PC-3 (cell line): ENCODE results near the gene CCNYL1. TPM values are rescaled to one million over a fixed set of nuclear protein-coding genes. Genes with fewer than 3 reads are reported as not detected.
"Not testable (repeated sequence)": the region's sequence is repeated elsewhere in the genome, so short reads cannot be mapped to it uniquely, and the experiment has no call there.

Experiments
- ATAC-seq: fragments of 200-7000 bp; cut with Tn5 transposase; 2 replicates; pipeline ENCODE4 v1.9.1; 2020; ENCODE audit warnings: mild to moderate bottlenecking, moderate library complexity
- BruUV-seq: library from RNA; stranded (reverse); fragments of 400-500 nt; replicated peaks from 2 replicates; lab custom pipeline; 2021; lab: Mats Ljungman, UMichigan
- CTCF ChIA-PET: fragments of 300-600 bp; sonication (Branson Sonifier 250); formaldehyde crosslinking; loops from one replicate; lab custom pipeline; 2022; ENCODE audit warnings: antibody characterized with exemption; lab: Charles Lee
- POLR2A ChIA-PET: fragments of 300-600 bp; sonication (Branson Sonifier 250); formaldehyde crosslinking; loops from one replicate; lab custom pipeline; 2022; ENCODE audit warnings: antibody characterized with exemption; ENCODE audit not compliant: unreplicated experiment; lab: Charles Lee
- DNase-seq: peaks from one replicate; pipeline ENCODE4 v3.0.0-alpha.2; 2015
- H2AFZ ChIP-seq: fragments of 300-600 bp; sonication (generic); 2 replicates; pipeline ENCODE4 v1.6.0; 2016; ENCODE audit warnings: antibody characterized with exemption, low read length
- H3F3A ChIP-seq: fragments of 300-600 bp; sonication (generic); one replicate; pipeline ENCODE4 v1.6.0; 2017; ENCODE audit warnings: antibody characterized with exemption, low read length, control low read depth, mild to moderate bottlenecking; ENCODE audit not compliant: unreplicated experiment
- H3K27ac ChIP-seq: fragments of 300-600 bp; sonication (generic); 2 replicates; pipeline ENCODE4 v1.5.1; 2016; ENCODE audit warnings: mild to moderate bottlenecking, low read length
- H3K27me3 ChIP-seq: fragments of 300-600 bp; sonication (generic); 2 replicates; pipeline ENCODE4 v1.6.1; 2016; ENCODE audit warnings: low read length, mixed read lengths
- H3K36me3 ChIP-seq: fragments of 300-600 bp; sonication (generic); 2 replicates; pipeline ENCODE4 v1.6.1; 2016; ENCODE audit warnings: low read depth, mixed run types, low read length, mixed read lengths
- H3K4me1 ChIP-seq: fragments of 300-600 bp; sonication (generic); 2 replicates; pipeline ENCODE4 v1.5.1; 2016; ENCODE audit warnings: low read length; ENCODE audit not compliant: insufficient read depth
- H3K4me2 ChIP-seq: fragments of 300-600 bp; sonication (generic); 2 replicates; pipeline ENCODE4 v1.6.0; 2016; ENCODE audit warnings: low read length
- H3K4me3 ChIP-seq: fragments of 300-600 bp; sonication (generic); 2 replicates; pipeline ENCODE4 v1.5.1; 2016; ENCODE audit warnings: mild to moderate bottlenecking, low read length, mixed read lengths
- H3K79me2 ChIP-seq: fragments of 300-600 bp; sonication (generic); 2 replicates; pipeline ENCODE4 v1.6.1; 2017; ENCODE audit warnings: low read length, mixed read lengths
- H3K9ac ChIP-seq: fragments of 300-600 bp; sonication (generic); 2 replicates; pipeline ENCODE4 v1.6.0; 2016; ENCODE audit warnings: mild to moderate bottlenecking, low read length
- H3K9me2 ChIP-seq: fragments of 300-600 bp; sonication (generic); replicated peaks from 2 replicates; pipeline ENCODE4 v1.6.1; 2016; ENCODE audit warnings: mixed run types, low read length, mixed read lengths
- H3K9me3 ChIP-seq: fragments of 300-600 bp; sonication (generic); 2 replicates; pipeline ENCODE4 v1.6.1; 2016; ENCODE audit warnings: low read length, mixed read lengths
- H4K20me1 ChIP-seq: fragments of 300-600 bp; sonication (generic); 2 replicates; pipeline ENCODE4 v1.6.1; 2016; ENCODE audit warnings: low read length, mixed read lengths
- CTCF ChIP-seq: fragments of 300-600 bp; sonication (generic); conservative IDR thresholded peaks from 2 replicates; pipeline ENCODE4 v1.5.1; 2017; ENCODE audit warnings: antibody characterized with exemption, low read depth, mild to moderate bottlenecking, low read length
- EZH2 ChIP-seq: fragments of 300-600 bp; sonication (generic); IDR thresholded peaks from one replicate; pipeline ENCODE4 v1.6.1; 2017; ENCODE audit warnings: antibody characterized with exemption, mild to moderate bottlenecking, low read length; ENCODE audit not compliant: unreplicated experiment
- EZH2phosphoT487 ChIP-seq: fragments of 300-600 bp; sonication (generic); IDR thresholded peaks from 2 replicates; pipeline ENCODE4 v1.6.1; 2018; ENCODE audit warnings: mild to moderate bottlenecking, antibody characterized with exemption, low read length, borderline replicate concordance
- intact Hi-C: fragments of 100-400 bp; cut with micrococcal nuclease; formaldehyde crosslinking; loops from 2 replicates; pipeline ENCODE4 v1.9.0; 2023
- total RNA-seq: library from RNA; depleted of rRNA; stranded (reverse); fragments of >200 nt; gene quantifications from 2 replicates; pipeline ENCODE4 v1.2.3, GENCODE V29; 2014

Gene CCNYL1
- total RNA-seq, 1 experiment from 2014 or later: 14.7 TPM

- CTCF ChIA-PET: no interaction called here
- intact Hi-C loops: no loop called here
- no peaks in the 10 kb centered on the region for H3K9me3 ChIP-seq
- no peaks in the 10 kb centered on the region for H3F3A ChIP-seq
- no peaks in the 10 kb centered on the region for H3K9me2 ChIP-seq
- peaks cover 32% of the 10 kb centered on the region for H3K36me3 ChIP-seq
- no peak overlapping the region for H3K4me3 ChIP-seq
- no peak for ATAC-seq
- no peak for TF ChIP-seq EZH2
- TF ChIP-seq CTCF: no peak
- no peak for TF ChIP-seq EZH2phosphoT487
- POLR2A ChIA-PET: interaction anchor here (0.5 kb wide), 1 partner anchor 225 kb away, joined by 10 read pairs; no protein-coding TSS in a partner anchor
- no peaks in the 10 kb centered on the region for H3K27me3 ChIP-seq
- BruUV-seq: no TSS peak
- no peak overlapping the region for H3K4me2 ChIP-seq
- H4K20me1 ChIP-seq: no peaks in the 10 kb centered on the region
- no peak overlapping the region for H3K27ac ChIP-seq
- DNase-seq: no peak
- H2AFZ ChIP-seq: no peak overlapping the region
- H3K9ac ChIP-seq: no peak overlapping the region
- H3K4me1 ChIP-seq: no peaks in the 10 kb centered on the region
- no peaks in the 10 kb centered on the region for H3K79me2 ChIP-seq
These were observed 38.9 kb downstream of the CCNYL1 start for GRCh38 chr2:207750345-207750744.

GRCh38 chr2:207750876-207751275 lies 39.4 kb downstream of the CCNYL1 start:
- DNase-seq (no peak), ATAC-seq (no peak)
- intact Hi-C loops: no loop called here
- Histone ChIP-seq H4K20me1 (no peaks in the 10 kb centered on the region), H3K9ac (no peak overlapping the region), H3K9me3 (no peaks in the 10 kb centered on the region), H3K79me2 (no peaks in the 10 kb centered on the region), H3K4me3 (no peak overlapping the region), H3K27ac (no peak overlapping the region), H2AFZ (no peak overlapping the region), H3F3A (no peaks in the 10 kb centered on the region), H3K4me1 (no peaks in the 10 kb centered on the region), H3K27me3 (no peaks in the 10 kb centered on the region), H3K36me3 (peaks cover 32% of the 10 kb centered on the region), H3K9me2 (no peaks in the 10 kb centered on the region), H3K4me2 (no peak overlapping the region)
- TF ChIP-seq EZH2: no peak
- no peak for TF ChIP-seq EZH2phosphoT487
- TF ChIP-seq CTCF: no peak
- BruUV-seq: no TSS peak
- ChIA-PET CTCF (interaction anchor here (1.0 kb wide), 1 partner anchor 289 kb away, joined by 4 read pairs; no protein-coding TSS in a partner anchor), POLR2A (interaction anchor here (0.5 kb wide), 1 partner anchor 224 kb away, joined by 10 read pairs; no protein-coding TSS in a partner anchor)

GRCh38 chr2:207753688-207754087 lies 42.2 kb downstream of the CCNYL1 start:
- BruUV-seq: TSS peak; percentile 29
- intact Hi-C loops, H3K9me2 ChIP-seq, H3K4me1 ChIP-seq, H3K9me3 ChIP-seq, H3K4me3 ChIP-seq, H3K79me2 ChIP-seq, H3K9ac ChIP-seq, H2AFZ ChIP-seq, H3K4me2 ChIP-seq, H4K20me1 ChIP-seq, H3F3A ChIP-seq, H3K27me3 ChIP-seq, ATAC-seq, POLR2A ChIA-PET, CTCF ChIA-PET, DNase-seq, H3K27ac ChIP-seq: not testable (repeated sequence)
- peaks cover 24% of the 10 kb centered on the region for H3K36me3 ChIP-seq
